ENCODE data around the gene TBXAS1.

DNA sequence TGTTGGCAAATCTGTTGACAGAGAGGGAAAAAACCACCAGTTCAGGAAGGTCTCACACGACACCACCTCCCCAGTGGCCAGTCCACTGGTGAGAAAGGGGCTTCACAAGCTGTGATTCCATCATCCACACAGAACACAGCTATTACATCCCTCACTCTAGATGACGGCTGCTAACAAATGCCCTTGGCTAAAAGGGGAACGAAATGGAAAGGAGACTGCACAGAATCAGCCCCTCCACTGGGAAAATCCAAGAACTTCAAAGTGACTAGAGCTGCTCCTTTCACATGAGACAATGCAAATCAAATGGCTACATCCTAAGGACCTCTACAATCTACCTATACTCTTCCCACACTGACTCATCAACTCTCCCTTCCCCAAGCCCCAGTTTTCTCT lies 228.1 kb downstream of the TBXAS1 start:
- TF ChIP-seq, protein P1, sequence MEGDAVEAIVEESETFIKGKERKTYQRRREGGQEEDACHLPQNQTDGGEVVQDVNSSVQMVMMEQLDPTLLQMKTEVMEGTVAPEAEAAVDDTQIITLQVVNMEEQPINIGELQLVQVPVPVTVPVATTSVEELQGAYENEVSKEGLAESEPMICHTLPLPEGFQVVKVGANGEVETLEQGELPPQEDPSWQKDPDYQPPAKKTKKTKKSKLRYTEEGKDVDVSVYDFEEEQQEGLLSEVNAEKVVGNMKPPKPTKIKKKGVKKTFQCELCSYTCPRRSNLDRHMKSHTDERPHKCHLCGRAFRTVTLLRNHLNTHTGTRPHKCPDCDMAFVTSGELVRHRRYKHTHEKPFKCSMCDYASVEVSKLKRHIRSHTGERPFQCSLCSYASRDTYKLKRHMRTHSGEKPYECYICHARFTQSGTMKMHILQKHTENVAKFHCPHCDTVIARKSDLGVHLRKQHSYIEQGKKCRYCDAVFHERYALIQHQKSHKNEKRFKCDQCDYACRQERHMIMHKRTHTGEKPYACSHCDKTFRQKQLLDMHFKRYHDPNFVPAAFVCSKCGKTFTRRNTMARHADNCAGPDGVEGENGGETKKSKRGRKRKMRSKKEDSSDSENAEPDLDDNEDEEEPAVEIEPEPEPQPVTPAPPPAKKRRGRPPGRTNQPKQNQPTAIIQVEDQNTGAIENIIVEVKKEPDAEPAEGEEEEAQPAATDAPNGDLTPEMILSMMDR (IDR thresholded peaks at IDR 0.05 in 4 of 5, conservative IDR thresholded peaks at IDR 0.05 in 1 of 5), result no peak
- no peak for TF ChIP-seq POLR2A (IDR thresholded peaks at IDR 0.05)

Data from gastrocnemius medialis (tissue), 4 donors.